H9 (cell line): ENCODE results near the gene MAPRE3. TPM values are rescaled to one million over a fixed set of nuclear protein-coding genes. Genes with fewer than 3 reads are reported as not detected.

ENCODE experiments used
- DNase-seq: peaks from one replicate; pipeline ENCODE4 v3.0.0-alpha.2; 2017
- H2AFZ ChIP-seq: one replicate; pipeline ENCODE4 v1.6.1; 2013; ENCODE audit warnings: mild to moderate bottlenecking, low read length, control low read depth, moderate library complexity
- H2AK5ac ChIP-seq: 2 replicates; pipeline ENCODE4 v1.6.1; 2013; ENCODE audit warnings: low read length, control low read depth, mixed read lengths; ENCODE audit not compliant: insufficient read length
- H2BK120ac ChIP-seq: one replicate; pipeline ENCODE4 v1.6.1; 2013; ENCODE audit warnings: low read depth, mild to moderate bottlenecking, low read length, control low read depth, inconsistent platforms; ENCODE audit not compliant: poor library complexity, severe bottlenecking
- H2BK12ac ChIP-seq: 2 replicates; pipeline ENCODE4 v1.6.1; 2013; ENCODE audit warnings: low read length, control low read depth, mixed read lengths, low read depth; ENCODE audit not compliant: insufficient read length
- H2BK15ac ChIP-seq: 2 replicates; pipeline ENCODE4 v1.6.1; 2013; ENCODE audit warnings: low read depth, low read length, control low read depth
- H2BK20ac ChIP-seq: one replicate; pipeline ENCODE4 v1.6.1; 2013; ENCODE audit warnings: low read depth, mild to moderate bottlenecking, low read length, control low read depth, inconsistent platforms; ENCODE audit not compliant: poor library complexity, severe bottlenecking
- H2BK5ac ChIP-seq: 2 replicates; pipeline ENCODE4 v1.6.1; 2013; ENCODE audit warnings: low read length, control low read depth, mixed read lengths; ENCODE audit not compliant: insufficient read length
- H3K14ac ChIP-seq: 2 replicates; pipeline ENCODE4 v1.6.1; 2013; ENCODE audit warnings: low read length, control low read depth; ENCODE audit not compliant: insufficient read depth
- H3K18ac ChIP-seq: 2 replicates; pipeline ENCODE4 v1.6.1; 2013; ENCODE audit warnings: low read depth, mild to moderate bottlenecking, mixed read lengths, low read length, control low read depth; ENCODE audit not compliant: insufficient read length
- H3K23ac ChIP-seq: 2 replicates; pipeline ENCODE4 v1.6.1; 2013; ENCODE audit warnings: low read length, control low read depth, mixed read lengths, low read depth; ENCODE audit not compliant: insufficient read length
- H3K23me2 ChIP-seq: 2 replicates; pipeline ENCODE4 v1.6.1; 2013; ENCODE audit warnings: low read depth, mild to moderate bottlenecking, mixed read lengths, low read length, control low read depth; ENCODE audit not compliant: insufficient read length, poor library complexity, severe bottlenecking
- H3K27ac ChIP-seq: 2 replicates; pipeline ENCODE4 v1.5.1; 2013; ENCODE audit warnings: low read length, control low read depth, mixed read lengths, low read depth; ENCODE audit not compliant: insufficient read length
- H3K27me3 ChIP-seq: 2 replicates; pipeline ENCODE4 v1.6.1; 2013; ENCODE audit warnings: low read length, control low read depth, inconsistent platforms; ENCODE audit not compliant: insufficient read depth
- H3K4ac ChIP-seq: 2 replicates; pipeline ENCODE4 v1.6.1; 2013; ENCODE audit warnings: low read depth, mild to moderate bottlenecking, control low read depth, inconsistent platforms, low read length, moderate library complexity
- H3K4me1 ChIP-seq: 2 replicates; pipeline ENCODE4 v1.6.1; 2013; ENCODE audit warnings: low read length, control low read depth, inconsistent platforms; ENCODE audit not compliant: insufficient read depth
- H3K4me2 ChIP-seq: 2 replicates; pipeline ENCODE4 v1.6.1; 2013; ENCODE audit warnings: low read length, control low read depth, mixed read lengths; ENCODE audit not compliant: insufficient read length, insufficient read depth
- H3K56ac ChIP-seq: 2 replicates; pipeline ENCODE4 v1.6.1; 2013; ENCODE audit warnings: low read depth, mild to moderate bottlenecking, mixed read lengths, low read length, control low read depth; ENCODE audit not compliant: insufficient read length
- H3K79me1 ChIP-seq: 2 replicates; pipeline ENCODE4 v1.6.1; 2013; ENCODE audit warnings: low read depth, mild to moderate bottlenecking, moderate library complexity, low read length, control low read depth, inconsistent platforms; ENCODE audit not compliant: insufficient read depth, poor library complexity, severe bottlenecking
- H3K79me2 ChIP-seq: 2 replicates; pipeline ENCODE4 v1.6.1; 2013; ENCODE audit warnings: low read length, control low read depth, inconsistent platforms; ENCODE audit not compliant: insufficient read depth
- H3K9ac ChIP-seq: 2 replicates; pipeline ENCODE4 v1.6.1; 2013; ENCODE audit warnings: low read length, control low read depth, mixed read lengths; ENCODE audit not compliant: insufficient read length; ENCODE audit errors: extremely low read depth
- H3K9me3 ChIP-seq: one replicate; pipeline ENCODE4 v1.6.1; 2013; ENCODE audit warnings: low read depth, low read length, inconsistent platforms; ENCODE audit not compliant: control insufficient read depth
- H3T11ph ChIP-seq: one replicate; pipeline ENCODE4 v1.6.1; 2013; ENCODE audit warnings: mild to moderate bottlenecking, low read length, control low read depth, inconsistent platforms
- H4K20me1 ChIP-seq: one replicate; pipeline ENCODE4 v1.6.1; 2013; ENCODE audit not compliant: control insufficient read depth, insufficient read length, insufficient read depth
- H4K5ac ChIP-seq: 2 replicates; pipeline ENCODE4 v1.6.1; 2013; ENCODE audit warnings: low read depth, mild to moderate bottlenecking, mixed read lengths, low read length, control low read depth; ENCODE audit not compliant: insufficient read length
- H4K8ac ChIP-seq: replicated peaks from 2 replicates; pipeline ENCODE4 v1.6.1; 2013; ENCODE audit warnings: low read length, control low read depth, mixed read lengths, low read depth; ENCODE audit not compliant: insufficient read length
- H4K91ac ChIP-seq: 2 replicates; pipeline ENCODE4 v1.6.1; 2013; ENCODE audit warnings: low read depth, mild to moderate bottlenecking, moderate library complexity, mixed read lengths, low read length, control low read depth; ENCODE audit not compliant: insufficient read length
- H3K27ac Mint-ChIP-seq, 3 experiments: 2 replicates in 2 of 3; 3 replicates in 1 of 3; pipeline ENCODE4 v1.8.0; 2020 to 2021; ENCODE audit warnings: mixed read lengths in 3 of 3, mild to moderate bottlenecking in 1 of 3, moderate library complexity in 1 of 3
- H3K27me3 Mint-ChIP-seq: 2 replicates; pipeline ENCODE4 v1.8.0; 2021; ENCODE audit warnings: low read depth, mild to moderate bottlenecking, moderate library complexity, mixed read lengths
- H3K36me3 Mint-ChIP-seq, 3 experiments: 2 replicates in 2 of 3; 3 replicates in 1 of 3; pipeline ENCODE4 v1.8.0; 2020 to 2021; ENCODE audit warnings: low read depth in 3 of 3, mixed read lengths in 3 of 3; ENCODE audit not compliant: insufficient read depth in 1 of 3
- H3K4me1 Mint-ChIP-seq, 2 experiments: 2 replicates each; pipeline ENCODE4 v1.8.0; 2020; ENCODE audit warnings: mixed read lengths in 2 of 2
- H3K4me3 Mint-ChIP-seq, 2 experiments: 2 replicates in 1 of 2; 3 replicates in 1 of 2; pipeline ENCODE4 v1.8.0; 2020 to 2021; ENCODE audit warnings: mild to moderate bottlenecking in 2 of 2, mixed read lengths in 2 of 2, moderate library complexity in 1 of 2
- H3K9me3 Mint-ChIP-seq, 2 experiments: 2 replicates in 1 of 2; 3 replicates in 1 of 2; pipeline ENCODE4 v1.8.0; 2020; ENCODE audit warnings: mild to moderate bottlenecking in 2 of 2, mixed read lengths in 2 of 2, moderate library complexity in 1 of 2
- CTCF ChIP-seq: fragments of 200-600 bp; sonication (generic); conservative IDR thresholded peaks from 3 replicates; pipeline ENCODE4 v1.8.0; 2021; ENCODE audit warnings: antibody characterized with exemption, mild to moderate bottlenecking
- WGBS: extraction: QIAGEN DNeasy Blood & Tissue Kit; methylation state at CpG from one replicate; pipeline ENCODE4 v1.1.7; 2013; ENCODE audit warnings: missing lambda C conversion rate, low lambda C conversion rate, mixed read lengths; ENCODE audit not compliant: insufficient read length; ENCODE audit errors: extremely low coverage; 5-methylcytosine and 5-hydroxymethylcytosine counted together
- total RNA-seq: library from RNA; stranded (reverse); gene quantifications from 2 replicates; pipeline ENCODE4 v1.2.1, GENCODE V29; 2021

MAPRE3 gene
- total RNA-seq, 1 experiment from 2014 or later = 2.0 TPM

GRCh38 chr2:27018142-27018541, 47.7 kb downstream of the MAPRE3 start:
- H3K27me3 Mint-ChIP-seq = peaks cover 5% of the 10 kb centered on the region; the same call in 1 of the 2 replicates
- peaks cover 7 to 24% (median 22%) of the 10 kb centered on the region in 3 experiments for H3K36me3 Mint-ChIP-seq
- Histone ChIP-seq H3K79me2 (no peaks in the 10 kb centered on the region), H3K27me3 (no peaks in the 10 kb centered on the region; the same call in 1 of the 2 replicates), H3K14ac (no peak overlapping the region), H2AK5ac (no peak overlapping the region), H4K5ac (no peak overlapping the region), H4K91ac (no peak overlapping the region), H3K4ac (no peak overlapping the region), H3K56ac (no peak overlapping the region), H2BK20ac (no peak overlapping the region), H3K23ac (no peak overlapping the region), H4K8ac (no peak overlapping the region), H3K9me3 (peaks cover 9% of the 10 kb centered on the region), H3K79me1 (no peaks in the 10 kb centered on the region), H3K4me1 (peaks cover 4% of the 10 kb centered on the region; the same call in 1 of the 2 replicates), H2AFZ (no peak overlapping the region), H3T11ph (no peak overlapping the region), H2BK120ac (no peak overlapping the region), H3K9ac (no peak overlapping the region), H4K20me1 (no peaks in the 10 kb centered on the region), H3K23me2 (no peaks in the 10 kb centered on the region), H2BK15ac (no peak overlapping the region), H3K4me2 (no peak overlapping the region), H2BK12ac (no peak overlapping the region), H3K18ac (no peak overlapping the region), H3K27ac (no peak overlapping the region), H2BK5ac (no peak overlapping the region)
- WGBS = no CpG with 5 or more reads among the region's 3 CpGs
- DNase-seq = no peak
- peaks cover 7 to 13% of the 10 kb centered on the region in 2 experiments for H3K4me1 Mint-ChIP-seq
- TF ChIP-seq CTCF = no peak
- peaks cover 3 to 11% of the 10 kb centered on the region in 2 experiments; a peak in 4 of 5 replicates for H3K9me3 Mint-ChIP-seq
- H3K4me3 Mint-ChIP-seq = no peak overlapping the region; a peak in 1 of 5 replicates
- no peak overlapping the region for H3K27ac Mint-ChIP-seq
